HUES64 (cell line): Measurements from ENCODE around the gene FAM120AOS.
"Not testable (repeated sequence)": the region's sequence is repeated elsewhere in the genome, so short reads cannot be mapped to it uniquely, and the experiment has no call there.

Source experiments
- H3K27ac ChIP-seq: 2 replicates; pipeline ENCODE4 v1.7.0; 2013; ENCODE audit warnings: low read depth, low read length, inconsistent platforms
- H3K27me3 ChIP-seq: 2 replicates; pipeline ENCODE4 v1.6.1; 2013; ENCODE audit warnings: mild to moderate bottlenecking, low read length; ENCODE audit not compliant: insufficient read depth
- H3K36me3 ChIP-seq: 2 replicates; pipeline ENCODE4 v1.6.1; 2013; ENCODE audit warnings: mild to moderate bottlenecking, low read length; ENCODE audit not compliant: insufficient read depth
- H3K4me1 ChIP-seq: 2 replicates; pipeline ENCODE4 v1.6.1; 2013; ENCODE audit warnings: mild to moderate bottlenecking, low read length, moderate library complexity; ENCODE audit not compliant: insufficient read depth
- H3K4me3 ChIP-seq: 2 replicates; pipeline ENCODE4 v1.5.1; 2013; ENCODE audit warnings: mild to moderate bottlenecking, low read length, moderate library complexity
- H3K9ac ChIP-seq: 2 replicates; pipeline ENCODE4 v1.6.1; 2013; ENCODE audit warnings: mild to moderate bottlenecking, low read depth, low read length
- H3K9me3 ChIP-seq: 2 replicates; pipeline ENCODE4 v1.6.1; 2013; ENCODE audit warnings: low read depth, low read length; ENCODE audit not compliant: insufficient read depth
- WGBS: fragments of 150-250, 120-280 bp; methylation state at CpG from one replicate; pipeline ENCODE4 v1.1.7; 2013; ENCODE audit warnings: missing lambda C conversion rate; 5-methylcytosine and 5-hydroxymethylcytosine counted together

Gene FAM120AOS

GRCh38 chr9:93458712-93459111 is 5.3 kb upstream of the FAM120AOS start:
- peaks cover 29% of the 10 kb centered on the region for H3K4me1 ChIP-seq
- H3K36me3 ChIP-seq = peaks cover 9% of the 10 kb centered on the region
- H3K27me3 ChIP-seq = no peaks in the 10 kb centered on the region

DNA sequence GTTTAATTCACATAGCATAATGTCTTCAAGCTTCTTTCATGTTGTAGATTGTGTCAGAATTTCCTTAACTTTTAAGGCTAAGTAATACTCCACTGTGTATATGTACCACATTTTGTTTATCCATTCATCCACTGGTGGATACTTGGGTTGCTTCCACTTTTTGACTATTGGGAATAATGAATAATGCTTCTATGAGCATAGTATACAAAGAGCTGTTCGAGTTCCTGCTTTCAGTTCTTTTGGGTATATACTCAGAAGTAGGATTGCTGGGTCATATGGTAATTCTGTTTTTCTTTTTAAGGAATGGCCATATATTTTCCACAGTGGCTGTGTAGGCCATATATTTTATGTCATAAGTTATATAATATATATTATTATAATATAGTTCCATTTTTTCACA is 3.6 kb upstream of the FAM120AOS start:
- Histone ChIP-seq H3K4me3 (no peak overlapping the region), H3K9ac (no peak overlapping the region), H3K27ac (no peak overlapping the region)

More at GRCh38 chr9:93458712-93459111, 5.3 kb upstream of the FAM120AOS start:
- no peaks in the 10 kb centered on the region for H3K9me3 ChIP-seq
- no peak overlapping the region for H3K9ac ChIP-seq
- no peak overlapping the region for H3K27ac ChIP-seq
- whole genome bisulfite sequencing = 92% methylated on average over 4 of the region's 4 CpGs
- H3K4me3 ChIP-seq = no peak overlapping the region

GRCh38 chr9:93456504-93456903 is 3.1 kb upstream of the FAM120AOS start:
- Histone ChIP-seq H3K36me3 (peaks cover 9% of the 10 kb centered on the region), H3K9me3 (no peaks in the 10 kb centered on the region), H3K27ac (no peak overlapping the region), H3K4me3 (no peak overlapping the region), H3K9ac (no peak overlapping the region), H3K27me3 (no peaks in the 10 kb centered on the region), H3K4me1 (peaks cover 28% of the 10 kb centered on the region)
- 93% methylated on average over 2 of the region's 2 CpGs for WGBS

More for the DNA sequence above, 3.6 kb upstream of the FAM120AOS start:
- Histone ChIP-seq H3K36me3 (peaks cover 9% of the 10 kb centered on the region), H3K9me3 (no peaks in the 10 kb centered on the region), H3K27me3 (no peaks in the 10 kb centered on the region), H3K4me1 (peaks cover 28% of the 10 kb centered on the region)
- WGBS = 96% methylated on average over 1 of the region's 1 CpG

DNA sequence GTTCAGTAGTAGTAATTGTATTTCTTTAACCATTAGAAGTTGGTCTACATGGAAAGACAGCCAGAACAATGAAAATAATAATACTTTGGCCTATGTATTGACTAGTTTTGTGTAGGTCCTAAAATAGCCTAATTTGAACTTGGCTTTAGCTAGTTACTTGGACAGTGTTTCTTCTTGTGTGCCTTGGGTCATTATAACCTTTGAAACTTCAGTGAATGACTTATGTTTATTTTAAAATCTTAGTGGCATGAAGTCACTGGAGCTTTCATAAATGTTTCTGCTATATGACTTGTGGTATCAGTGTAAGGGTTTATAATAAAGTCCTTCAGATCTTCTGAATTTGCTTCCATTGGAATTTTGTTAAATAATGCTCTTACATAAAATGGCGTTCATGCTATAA is 2.6 kb upstream of the FAM120AOS start:
- no peak overlapping the region for H3K4me3 ChIP-seq
- no peak overlapping the region for H3K27ac ChIP-seq
- H3K36me3 ChIP-seq = peaks cover 9% of the 10 kb centered on the region
- no peaks in the 10 kb centered on the region for H3K27me3 ChIP-seq
- no peaks in the 10 kb centered on the region for H3K9me3 ChIP-seq
- H3K4me1 ChIP-seq = peaks cover 27% of the 10 kb centered on the region
- no peak overlapping the region for H3K9ac ChIP-seq
- WGBS = 92% methylated on average over 1 of the region's 1 CpG

DNA sequence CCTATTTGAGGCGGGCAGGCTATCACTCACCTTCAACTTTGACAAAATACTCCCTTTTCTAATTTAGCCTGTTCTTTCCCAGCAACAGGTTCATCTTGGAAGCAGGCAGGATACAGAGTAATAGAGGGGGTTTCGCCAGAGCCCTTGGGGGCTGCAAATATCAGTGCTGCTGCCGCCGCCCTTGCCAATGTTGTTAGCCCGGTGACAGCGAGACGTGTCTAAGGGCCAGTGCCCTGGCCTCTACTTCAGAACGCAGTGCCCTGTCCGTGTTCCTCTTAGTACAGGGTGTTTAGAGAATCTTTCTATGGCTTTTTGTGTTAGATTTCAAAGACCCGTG is 703 bp downstream of the FAM120AOS start:
- Histone ChIP-seq H3K36me3 (peaks cover 26% of the 10 kb centered on the region), H3K9me3 (no peaks in the 10 kb centered on the region), H3K4me3 (peak overlapping the region; percentile 75), H3K4me1 (peaks cover 16% of the 10 kb centered on the region), H3K27ac (no peak overlapping the region), H3K9ac (peak overlapping the region; percentile 86), H3K27me3 (no peaks in the 10 kb centered on the region)
- under 1% methylated on average over 10 of the region's 10 CpGs for WGBS

GRCh38 chr9:93451849-93452709 is 1.3 kb downstream of the FAM120AOS start:
- peak overlapping the region; percentile 75 for H3K4me3 ChIP-seq
- WGBS = under 1% methylated on average over 92 of the region's 92 CpGs
- H3K9me3 ChIP-seq = no peaks in the 10 kb centered on the region
- H3K27me3 ChIP-seq = no peaks in the 10 kb centered on the region
- peaks cover 16% of the 10 kb centered on the region for H3K4me1 ChIP-seq
- H3K36me3 ChIP-seq = peaks cover 32% of the 10 kb centered on the region
- peak overlapping the region; percentile 86 for H3K9ac ChIP-seq
- H3K27ac ChIP-seq = peak overlapping the region; percentile 71

- no peaks in the 10 kb centered on the region for H3K27me3 ChIP-seq
- H3K27ac ChIP-seq = peak within 1 kb of the TSS; percentile 92
- peaks cover 16% of the 10 kb centered on the region for H3K4me1 ChIP-seq
- peak within 1 kb of the TSS; percentile 90 for H3K9ac ChIP-seq
- under 1% methylated on average over 100 of the region's 100 CpGs for WGBS
- peaks cover 41% of the 10 kb centered on the region for H3K36me3 ChIP-seq
- peak within 1 kb of the TSS; percentile 86 for H3K4me3 ChIP-seq
- H3K9me3 ChIP-seq = no peaks in the 10 kb centered on the region
These were observed 2.2 kb downstream of the FAM120AOS start, which contains the start of gene FAM120A for GRCh38 chr9:93450945-93451815. Gene FAM120A (plus strand): TSS chr9:93451685. CDS start chr9:93451916, 231 bp downstream.

DNA sequence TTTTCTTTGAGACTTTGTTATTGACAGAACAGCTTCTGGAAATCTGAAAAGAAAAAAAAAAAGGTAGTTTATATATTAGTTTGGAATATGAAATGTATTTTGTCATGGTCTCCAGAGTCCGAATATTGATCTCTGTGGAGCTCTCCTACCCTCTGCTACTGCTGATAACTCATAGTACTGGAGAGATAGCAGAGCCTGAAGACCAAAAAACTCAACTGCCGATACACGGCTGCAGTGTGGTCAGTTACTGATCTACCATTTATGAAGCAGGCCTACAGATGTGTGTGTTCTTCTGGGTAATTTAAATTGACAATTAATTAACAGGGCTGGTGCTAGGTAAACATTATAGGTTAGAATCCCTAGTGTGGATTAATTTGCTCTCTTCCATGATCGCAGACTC is 5.7 kb downstream of the FAM120AOS start:
- Histone ChIP-seq H3K27ac (no peak overlapping the region), H3K36me3 (peaks cover 37% of the 10 kb centered on the region), H3K9ac (no peak overlapping the region), H3K4me3 (no peak overlapping the region), H3K9me3 (no peaks in the 10 kb centered on the region), H3K4me1 (no peaks in the 10 kb centered on the region), H3K27me3 (no peaks in the 10 kb centered on the region)
- WGBS = 97% methylated on average over 4 of the region's 4 CpGs

DNA sequence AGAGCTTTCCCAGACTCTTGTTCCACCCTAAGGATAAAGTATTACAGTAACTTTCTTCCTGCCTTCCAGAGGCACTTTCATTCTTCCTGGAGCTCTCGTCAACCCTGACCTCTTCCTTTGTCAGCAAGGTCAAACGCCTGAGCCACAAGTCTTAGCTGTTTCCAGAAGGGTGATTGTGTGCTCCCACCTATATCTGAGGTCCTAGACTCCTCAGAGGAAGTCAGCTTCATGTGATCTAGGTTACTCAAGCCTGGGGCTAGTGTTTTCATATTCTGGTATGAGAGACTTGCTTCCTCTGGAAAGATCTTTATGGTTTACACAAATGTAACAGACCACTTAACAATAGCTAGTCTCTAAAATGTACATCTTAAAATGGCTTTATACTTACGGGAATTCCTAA is 7.3 kb downstream of the FAM120AOS start:
- Histone ChIP-seq H3K4me1 (no peaks in the 10 kb centered on the region), H3K27me3 (no peaks in the 10 kb centered on the region), H3K27ac (no peak overlapping the region), H3K9me3 (no peaks in the 10 kb centered on the region), H3K4me3 (no peak overlapping the region), H3K36me3 (peaks cover 37% of the 10 kb centered on the region), H3K9ac (no peak overlapping the region)
- 90% methylated on average over 2 of the region's 3 CpGs for WGBS

DNA sequence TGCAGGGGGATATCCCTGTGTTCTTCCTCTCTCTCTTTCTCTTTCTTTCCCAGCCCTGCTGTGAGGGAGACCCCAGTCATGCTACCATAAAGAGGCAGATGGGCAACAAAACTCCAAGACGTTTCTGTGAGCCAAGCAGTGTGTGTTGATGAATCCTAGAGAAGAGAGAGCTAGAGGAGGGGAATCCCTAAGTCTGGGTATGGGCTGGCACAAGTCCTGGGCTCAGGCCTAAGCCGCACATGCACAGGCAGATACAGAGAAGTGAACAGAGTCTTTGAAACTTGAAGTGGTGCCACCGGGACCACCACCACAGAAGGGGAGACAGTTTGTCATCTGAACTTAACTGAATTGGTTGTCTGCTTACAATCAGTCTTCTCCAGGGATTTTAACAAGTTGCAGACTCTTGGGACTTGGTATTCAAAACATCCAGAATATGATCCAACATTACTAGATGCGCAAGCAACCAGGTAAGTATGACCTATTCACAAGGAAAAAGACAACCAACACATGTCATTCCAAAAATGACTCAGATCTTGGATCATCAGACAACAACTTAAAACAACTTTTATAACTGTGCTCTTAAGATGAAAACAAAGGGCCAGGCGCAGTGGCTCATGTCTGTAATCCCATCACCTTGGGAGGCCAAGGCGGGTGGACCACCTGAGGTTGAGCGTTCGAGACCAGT is 12.3 kb downstream of the FAM120AOS start:
- Histone ChIP-seq H3K9ac (no peak overlapping the region), H3K4me3 (no peak overlapping the region), H3K9me3 (no peaks in the 10 kb centered on the region), H3K4me1 (no peaks in the 10 kb centered on the region), H3K27me3 (no peaks in the 10 kb centered on the region), H3K36me3 (peaks cover 4% of the 10 kb centered on the region; the same call in 1 of the 2 replicates), H3K27ac (no peak overlapping the region)
- 92% methylated on average over 8 of the region's 8 CpGs for WGBS

DNA sequence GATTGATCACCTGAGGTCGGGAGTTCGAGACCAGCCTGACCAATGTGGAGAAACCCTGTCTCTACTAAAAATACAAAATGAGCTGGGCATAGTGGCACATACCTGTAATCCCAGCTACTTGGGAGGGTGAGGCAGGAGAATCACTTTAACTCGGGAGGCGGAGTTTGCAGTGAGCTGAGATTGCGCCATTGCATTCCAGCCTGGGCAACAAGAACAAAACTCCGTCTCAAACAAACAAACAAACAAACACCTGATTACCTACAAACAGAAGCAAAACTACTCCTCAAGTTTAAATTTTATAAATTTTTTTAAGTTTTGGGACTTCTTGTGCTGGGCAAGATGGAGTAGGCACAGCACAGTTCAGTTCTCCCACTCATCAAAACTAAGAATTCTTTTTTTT is 14.1 kb downstream of the FAM120AOS start:
- not testable (repeated sequence) for H3K36me3 ChIP-seq, H3K27me3 ChIP-seq, H3K4me1 ChIP-seq, H3K9ac ChIP-seq, H3K27ac ChIP-seq, H3K9me3 ChIP-seq, H3K4me3 ChIP-seq
- WGBS = 94% methylated on average over 6 of the region's 6 CpGs
